Heart right ventricle (tissue), 16 donors: ENCODE measurements around the gene TMEM161A. TPM values are rescaled to one million over a fixed set of nuclear protein-coding genes. Genes with fewer than 3 reads are reported as not detected.
A peak's percentile ranks its signal among the peaks of the same experiment; 100 is the strongest.

ENCODE experiments used
- ATAC-seq, 8 donors: fragments of 200-7000 bp; cut with Tn5 transposase; one replicate each; pipeline ENCODE4 v1.9.1; 2020; ENCODE audit warnings: mild to moderate bottlenecking in 8 of 8, moderate library complexity in 8 of 8, moderate number of reproducible peaks in 1 of 8
- DNase-seq, 2 donors: peaks; one replicate each; pipeline ENCODE4 v3.0.0-alpha.2; 2020
- H3K27ac ChIP-seq, 10 donors: fragments of 200-600 bp; sonication (generic) in 2 of 10; one replicate each; pipeline versions ENCODE4 v1.5.0 to v1.8.0; 2020 to 2022; ENCODE audit warnings: mild to moderate bottlenecking in 3 of 10
- H3K27me3 ChIP-seq, 7 donors: fragments of 200-600 bp; one replicate each; pipeline ENCODE4 v1.8.0; 2021 to 2022; ENCODE audit warnings: mild to moderate bottlenecking in 2 of 7
- H3K36me3 ChIP-seq, 9 donors: fragments of 200-600 bp; sonication (generic) in 1 of 9; one replicate each; pipeline versions ENCODE4 v1.5.0 to v1.8.0; 2020 to 2022; ENCODE audit warnings: mild to moderate bottlenecking in 2 of 9
- H3K4me1 ChIP-seq, 9 donors: fragments of 200-600 bp; sonication (generic) in 1 of 9; one replicate each; pipeline versions ENCODE4 v1.5.0 to v1.8.0; 2020 to 2022; ENCODE audit warnings: mild to moderate bottlenecking in 4 of 9
- H3K4me3 ChIP-seq, 10 donors: fragments of 200-600 bp; sonication (generic) in 2 of 10; one replicate each; pipeline versions ENCODE4 v1.5.0 to v1.8.0; 2020 to 2022; ENCODE audit warnings: mild to moderate bottlenecking in 7 of 10, moderate library complexity in 2 of 10
- H3K9me3 ChIP-seq, 11 donors: fragments of 200-600 bp in 10 of 11; sonication (generic) in 2 of 11; one replicate each; pipeline versions ENCODE4 v1.5.0 to v1.8.0; 2013 to 2022; ENCODE audit warnings: mild to moderate bottlenecking in 2 of 11, control low read depth in 1 of 11, moderate library complexity in 1 of 11
- CTCF ChIP-seq, 9 donors: fragments of 200-600 bp; sonication (generic) in 2 of 9; IDR thresholded peaks; one replicate each; pipeline versions ENCODE4 v1.5.0 to v1.8.0; 2021 to 2022; ENCODE audit warnings: antibody characterized with exemption in 9 of 9, mild to moderate bottlenecking in 5 of 9, moderate library complexity in 1 of 9
- WGBS, 2 donors: extraction: QIAGEN DNeasy Blood & Tissue Kit; methylation state at CpG; one replicate each; pipeline ENCODE4 v1.1.7; 2013; ENCODE audit warnings: inconsistent platforms in 1 of 2; 5-methylcytosine and 5-hydroxymethylcytosine counted together
- intact Hi-C, 10 donors: fragments of 100-400 bp; cut with DNase I; formaldehyde crosslinking; loops; one replicate each; pipeline versions ENCODE4 v1.11.1 to v1.14.2; 2022
- polyA plus RNA-seq, 2 donors: library from polyadenylated mRNA; stranded (reverse); fragments of 200-250 nt; gene quantifications; one replicate each; pipeline ENCODE4 v1.2.3, GENCODE V29; 2013
- total RNA-seq, 10 donors: library from RNA; stranded (reverse); fragmentation: NEBNext Ultra II Directional in 3 of 10; extraction: Animal tissue kit (Norgen Biotek cat#: 25700) in 3 of 10; gene quantifications; one replicate each; pipeline versions ENCODE4 v1.2.1 to v1.2.4, GENCODE V29; 2021 to 2023
- donor health status: Arrhythmogenic right ventricular cardiomyopathy.
- donor health status: ischemic (EF 13 %, LVEDD 7.1; RV severe dilation, severe dysfunction).
- donor health status: healthy with polysubstance abuse.
- donor health status: DM: no; HTN: yes; CAD: no.
- donor health status: DM: no; HTN: no; CAD: no.
- donor health status: ischemic (EF 25% LVEDD 6.9; RV normal size, moderate dysfunction).
- donor health status: ischemic (EF 25% LVEDD 5.7; RV mildly dilated, moderate dysfunction).
- donor health status: healthy.
- donor health status: DM: yes; HTN: yes; CAD: no.
- donor health status: Ischemic cardiomyopathy.
- donor health status: ischemic (EF 35%, LVEDD 5.7; RV mildly dilated, moderate dysfunction).
- donor health status: nonischemic (EF 11% LVEDD 7.7; RV severe dilation, severe dysfunction).
- donor health status: DM: yes; HTN: yes; CAD: no.
- donor health status: PGD.
- donor health status: ischemic (EF 29% LVEDD 5.4; RV normal size, mild dysfunction).
- donor health status: nonischemic (EF 23%, LVEDD 6.1; RV moderate dilation, normal function).

Gene TMEM161A
- total and polyA plus RNA-seq, 12 donors = 11.4 to 27.9 (median 22.1) TPM

- DNase-seq (no peak), ATAC-seq (no peak)
- Histone ChIP-seq H3K9me3 (no peaks in the 10 kb centered on the region), H3K27ac (no peak overlapping the region), H3K4me1 (peaks cover 0 to 7% (median 0%) of the 10 kb centered on the region in 9 donors), H3K36me3 (peaks cover 0 to 42% (median 0%) of the 10 kb centered on the region in 9 donors), H3K27me3 (no peaks in the 10 kb centered on the region), H3K4me3 (no peak overlapping the region)
- intact Hi-C loops = no loop called here
- no peak for TF ChIP-seq CTCF (IDR thresholded peaks at IDR 0.05)
- whole genome bisulfite sequencing, 2 donors = 90 to 93% methylated on average over 7 of the region's 7 CpGs
Observed at GRCh38 chr19:19094513-19094912, 43.8 kb downstream of the TMEM161A start.

- TF ChIP-seq CTCF (IDR thresholded peaks at IDR 0.05) = no peak
- no peak overlapping the region for H3K4me3 ChIP-seq
- DNase-seq (no peak), ATAC-seq (no peak)
- no peak overlapping the region for H3K27ac ChIP-seq
- 85 to 87% methylated on average over 2 of the region's 2 CpGs for WGBS, 2 donors
- H3K4me1 ChIP-seq = peaks cover 0 to 8% (median 0%) of the 10 kb centered on the region in 9 donors
- peaks cover 0 to 24% (median 0%) of the 10 kb centered on the region in 9 donors for H3K36me3 ChIP-seq
- H3K9me3 ChIP-seq = no peaks in the 10 kb centered on the region
- no peaks in the 10 kb centered on the region for H3K27me3 ChIP-seq
- intact Hi-C loops = no loop called here
Observed at GRCh38 chr19:19087676-19088075, 50.6 kb downstream of the TMEM161A start.

- Histone ChIP-seq H3K27me3 (no peaks in the 10 kb centered on the region), H3K36me3 (peaks cover 0 to 14% (median 0%) of the 10 kb centered on the region in 9 donors), H3K9me3 (no peaks in the 10 kb centered on the region), H3K4me3 (no peak overlapping the region), H3K27ac (no peak overlapping the region), H3K4me1 (peaks cover 0 to 20% (median 4%) of the 10 kb centered on the region in 9 donors)
- WGBS, 2 donors = 64 to 80% methylated on average over 10 of the region's 10 CpGs
- TF ChIP-seq CTCF (IDR thresholded peaks at IDR 0.05) = no peak
- ATAC-seq (peak; percentile 43 to 88 (median 78)), DNase-seq (peak; percentile 64 to 68)
- intact Hi-C loops = no loop called here
Observed at GRCh38 chr19:19083413-19084178, 54.7 kb downstream of the TMEM161A start.

GRCh38 chr19:19081642-19082151, 56.6 kb downstream of the TMEM161A start:
- Histone ChIP-seq H3K4me3 (no peak overlapping the region), H3K4me1 (peaks cover 0 to 20% (median 4%) of the 10 kb centered on the region in 9 donors), H3K27ac (peak overlapping the region in 3 of 10 donors; percentile 10 to 47 (median 31)), H3K27me3 (no peaks in the 10 kb centered on the region), H3K36me3 (peaks cover 0 to 14% (median 0%) of the 10 kb centered on the region in 9 donors), H3K9me3 (no peaks in the 10 kb centered on the region)
- DNase-seq (peak; percentile 58 to 68), ATAC-seq (peak; percentile 17 to 84 (median 60))
- TF ChIP-seq CTCF (IDR thresholded peaks at IDR 0.05) = no peak
- 67 to 68% methylated on average over 16 of the region's 16 CpGs for WGBS, 2 donors
- intact Hi-C loops = no loop called here
